Measurements from ENCODE around the gene TKT. TPM values are rescaled to one million over a fixed set of nuclear protein-coding genes. Genes with fewer than 3 reads are reported as not detected.

The TKT gene
- total and polyA plus RNA-seq, 2 of the 13 experiments (the other 11 are each of a cell fraction or from before 2014, with no cell fraction given): 150 to 238 TPM

GRCh38 chr3:53269888-53270880 is 14.4 kb upstream of the TKT start (continued):
- TF ChIP-seq HMG20A (CRISPR knock-in tag; IDR thresholded peaks at IDR 0.05; ENCODE audit: borderline replicate concordance) (peak; percentile 65; the same call in 1 of the 2 replicates), ASH2L (IDR thresholded peaks at IDR 0.05; ENCODE audit: insufficient read length, low read depth, low read length) (no peak), ZNF253 (CRISPR knock-in tag; IDR thresholded peaks at IDR 0.05; ENCODE audit: borderline replicate concordance) (no peak), MTF1 (CRISPR knock-in tag; IDR thresholded peaks at IDR 0.05) (no peak), PAF1 (CRISPR knock-in tag; IDR thresholded peaks at IDR 0.05) (no peak), IRF1 (CRISPR knock-in tag; IDR thresholded peaks at IDR 0.05; ENCODE audit: low read depth) (no peak), PLSCR1 (CRISPR knock-in tag; IDR thresholded peaks at IDR 0.05; ENCODE audit: borderline replicate concordance) (no peak), XRCC5 (optimal IDR thresholded peaks at IDR 0.05; ENCODE audit: low read length) (peak; percentile 76), SIX1 (CRISPR knock-in tag; IDR thresholded peaks at IDR 0.05; ENCODE audit: borderline replicate concordance) (no peak), IRX3 (CRISPR knock-in tag; IDR thresholded peaks at IDR 0.05; ENCODE audit: borderline replicate concordance, low read depth) (0 out of 2 replicates have a peak, but pooled peaks have one; percentile 38), ZNF496 (CRISPR knock-in tag; IDR thresholded peaks at IDR 0.05; ENCODE audit: insufficient replicate concordance) (no peak), ARID2 (CRISPR knock-in tag; IDR thresholded peaks at IDR 0.05; ENCODE audit: borderline replicate concordance) (no peak; the same call in 1 of the 2 replicates), KMT2A (CRISPR knock-in tag; IDR thresholded peaks at IDR 0.05) (peak; percentile 35; the same call in 1 of the 2 replicates), SMAD1 (CRISPR knock-in tag; IDR thresholded peaks at IDR 0.05; ENCODE audit: borderline replicate concordance, low read depth) (no peak), ZNF281 (CRISPR knock-in tag; IDR thresholded peaks at IDR 0.05; ENCODE audit: borderline replicate concordance) (peak; percentile 38; the same call in 1 of the 2 replicates), RELA (CRISPR knock-in tag; IDR thresholded peaks at IDR 0.05) (no peak), NFE2 (CRISPR knock-in tag; IDR thresholded peaks at IDR 0.05) (peak; percentile 100), IKZF5 (CRISPR knock-in tag; IDR thresholded peaks at IDR 0.05) (peak; percentile 55; the same call in 1 of the 2 replicates), STAG1 (CRISPR knock-in tag; IDR thresholded peaks at IDR 0.05) (peak; percentile 19), HMGA1 (CRISPR knock-in tag; conservative IDR thresholded peaks at IDR 0.05) (no peak), ARNT (IDR thresholded peaks at IDR 0.05) (no peak)
